ENCODE measurements around the gene LRMDA.

LRMDA gene

GRCh38 chr10:76257816-76258215, 826.4 kb downstream of the LRMDA start:
- no peak for DNase-seq

- DNase-seq: no peak
Observed at GRCh38 chr10:76265441-76266113, 834.2 kb downstream of the LRMDA start.

- no peak for DNase-seq
Observed at GRCh38 chr10:76268530-76268929, 837.1 kb downstream of the LRMDA start.

GRCh38 chr10:76268954-76269353, 837.5 kb downstream of the LRMDA start:
- no peak for DNase-seq

- DNase-seq: no peak
Observed at GRCh38 chr10:76270464-76270863, 839.0 kb downstream of the LRMDA start.

GRCh38 chr10:76274933-76275332, 843.5 kb downstream of the LRMDA start:
- DNase-seq: no peak

GRCh38 chr10:76278811-76279460, 847.5 kb downstream of the LRMDA start:
- no peak for DNase-seq

- DNase-seq: no peak
Observed at GRCh38 chr10:76281659-76282058, 850.2 kb downstream of the LRMDA start.

GRCh38 chr10:76282061-76283025, 850.9 kb downstream of the LRMDA start:
- DNase-seq: peak in 1 of 2 experiments; percentile 29

GRCh38 chr10:76284351-76284750, 852.9 kb downstream of the LRMDA start:
- no peak for DNase-seq

- DNase-seq: no peak
Observed at GRCh38 chr10:76285012-76285411, 853.6 kb downstream of the LRMDA start.

GRCh38 chr10:76285515-76285914, 854.1 kb downstream of the LRMDA start:
- DNase-seq: no peak

- no peak for DNase-seq
Observed at GRCh38 chr10:76286536-76286935, 855.1 kb downstream of the LRMDA start.

GRCh38 chr10:76287856-76288255, 856.4 kb downstream of the LRMDA start:
- no peak for DNase-seq

GRCh38 chr10:76291175-76291574, 859.8 kb downstream of the LRMDA start:
- no peak for DNase-seq

GRCh38 chr10:76291885-76292284, 860.5 kb downstream of the LRMDA start:
- DNase-seq: no peak

GRCh38 chr10:76296957-76297356, 865.5 kb downstream of the LRMDA start:
- peak in 1 of 2 experiments; percentile 42 for DNase-seq

- DNase-seq: peak in 1 of 2 experiments; percentile 42
Observed at GRCh38 chr10:76297358-76297757, 865.9 kb downstream of the LRMDA start.

- DNase-seq: peak in 1 of 2 experiments; percentile 82
Observed at GRCh38 chr10:76297780-76298281, 866.4 kb downstream of the LRMDA start.

GRCh38 chr10:76298329-76298728, 866.9 kb downstream of the LRMDA start:
- no peak for DNase-seq

- no peak for DNase-seq
Observed at GRCh38 chr10:76299501-76299900, 868.1 kb downstream of the LRMDA start.

GRCh38 chr10:76301211-76301610, 869.8 kb downstream of the LRMDA start:
- no peak for DNase-seq

GRCh38 chr10:76301950-76302349, 870.5 kb downstream of the LRMDA start:
- peak in 1 of 2 experiments; percentile 29 for DNase-seq
